NT2/D1 (cell line): Measurements from ENCODE around the gene ANKRD30A.
"Not testable (repeated sequence)": the region's sequence is repeated elsewhere in the genome, so short reads cannot be mapped to it uniquely, and the experiment has no call there.

Source experiments
- SUZ12 ChIP-seq: IDR thresholded peaks from 2 replicates; pipeline ENCODE4 v1.6.1; 2011; ENCODE audit not compliant: insufficient read length, insufficient read depth; ENCODE audit errors: extremely low read depth
- YY1 ChIP-seq: IDR thresholded peaks from 2 replicates; pipeline ENCODE4 v1.6.1; 2011; ENCODE audit not compliant: insufficient read length, insufficient read depth
- ZNF274 ChIP-seq: IDR thresholded peaks from 2 replicates; pipeline ENCODE4 v1.6.1; 2011; ENCODE audit warnings: mild to moderate bottlenecking, low read depth, low read length

- not testable (repeated sequence) for TF ChIP-seq YY1, ZNF274, SUZ12
Observed at GRCh38 chr10:37162430-37162829, 37.0 kb downstream of the ANKRD30A start.
